GM21381 (cell line): ENCODE measurements around the gene TBK1.

Experiments used
- ATAC-seq: cut with Tn5 transposase; IDR thresholded peaks from one replicate; pipeline ENCODE4 v1.9.1; 2021; ENCODE audit warnings: mild to moderate bottlenecking, moderate library complexity; ENCODE audit not compliant: unreplicated experiment

Gene TBK1

DNA sequence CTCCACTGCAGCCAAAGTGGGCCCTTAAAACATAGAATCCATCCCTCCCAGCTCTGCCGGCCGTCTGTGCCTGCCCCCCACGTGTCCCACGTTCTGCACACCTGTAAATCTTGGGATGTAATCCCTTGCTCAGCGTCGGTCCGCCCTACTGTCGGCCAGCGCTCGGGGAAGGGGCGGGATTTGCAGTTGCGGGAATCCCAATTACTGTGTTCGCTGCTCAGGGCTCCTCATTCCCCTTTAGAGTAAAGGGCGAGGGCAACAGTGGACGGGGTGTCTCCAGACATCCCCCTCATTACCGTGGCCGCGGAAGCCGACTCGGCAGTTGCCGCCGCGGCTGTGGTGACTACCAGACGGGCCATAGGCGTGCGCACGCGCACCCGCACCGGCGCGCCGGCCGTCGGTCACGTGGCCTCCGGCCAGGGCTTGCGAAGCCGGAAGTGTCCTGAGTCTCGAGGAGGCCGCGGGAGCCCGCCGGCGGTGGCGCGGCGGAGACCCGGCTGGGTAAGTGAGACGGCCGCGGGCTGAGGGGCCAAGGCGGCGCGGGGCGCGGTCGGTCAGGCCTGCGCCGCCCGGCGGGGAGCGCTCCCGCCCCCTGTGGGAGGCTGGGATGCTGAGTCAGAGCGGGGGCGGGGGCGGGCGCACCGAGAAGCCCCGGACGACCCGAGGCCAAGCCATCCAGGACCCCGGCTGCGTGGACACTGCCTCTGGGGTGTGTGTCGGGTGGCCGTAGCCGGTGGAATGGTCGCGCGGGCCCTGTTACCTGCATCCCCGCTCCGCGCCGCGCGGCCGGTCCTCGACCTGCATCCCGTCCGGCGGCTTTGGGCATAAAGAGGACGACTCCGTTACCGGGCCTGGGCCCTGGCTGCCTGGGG, at the start of gene TBK1:
TSS of gene TBK1 (plus strand) at position 434 of the 872 bp plus-strand sequence. CDS start 3,751 bp downstream, outside the sequence.
- ATAC-seq: peak; percentile 92

DNA sequence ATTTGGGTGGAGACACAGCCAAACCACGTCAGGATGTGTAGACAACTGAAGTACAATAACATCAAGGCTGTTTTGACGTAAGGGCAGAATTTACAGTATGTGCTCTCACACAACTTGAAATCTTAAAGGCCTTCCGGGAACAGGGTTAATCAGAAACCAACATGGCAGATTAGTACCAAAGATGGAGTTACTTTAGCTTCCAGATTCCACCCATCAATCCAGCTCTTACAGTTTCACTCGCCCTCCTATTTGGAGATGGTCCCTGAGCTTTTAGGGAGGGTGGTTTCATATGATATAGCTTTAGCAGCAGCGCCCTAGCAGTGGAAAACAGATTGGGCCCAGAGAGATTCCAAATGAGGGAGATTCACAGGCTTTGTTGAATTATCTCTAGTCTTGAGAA, 49.7 kb upstream of the TBK1 start:
- ATAC-seq: no peak

DNA sequence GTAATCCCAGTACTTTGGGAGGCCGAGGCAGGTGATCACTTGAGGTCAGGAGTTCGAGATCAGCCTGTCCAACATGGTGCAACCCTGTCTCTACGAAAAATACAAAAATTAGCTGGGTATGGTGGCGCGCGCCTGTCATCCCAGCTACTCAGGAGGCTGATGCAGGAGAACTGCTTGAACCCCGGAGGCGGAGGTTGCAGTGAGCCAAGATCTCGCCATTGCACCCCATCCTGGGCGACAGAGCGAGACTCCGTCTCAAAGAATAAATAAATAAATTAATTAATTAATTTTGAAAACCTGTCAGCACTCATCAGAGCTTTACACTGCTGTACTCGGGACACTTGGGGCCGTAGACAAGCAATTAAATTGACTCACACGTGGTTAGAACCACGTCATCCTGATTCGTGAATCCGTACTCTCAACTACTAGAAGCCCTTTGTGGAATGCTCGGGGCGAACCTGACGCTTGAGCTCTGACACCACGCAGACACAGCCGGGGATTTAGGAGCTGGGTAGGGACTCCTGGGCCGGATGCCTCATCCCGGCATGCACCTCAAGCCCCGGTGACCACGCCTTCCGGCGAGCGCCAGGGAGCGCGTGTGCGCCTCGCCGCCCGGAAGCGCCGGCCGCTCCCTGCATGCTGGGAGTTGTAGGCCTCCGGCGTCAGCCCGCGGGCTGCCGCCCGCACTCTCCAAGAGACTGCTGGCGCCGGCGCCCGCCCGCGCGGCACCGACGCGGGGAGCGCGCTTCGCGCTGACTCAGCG, 48.0 kb upstream of the TBK1 start, which contains the start of gene XPOT:
TSS of gene XPOT (plus strand) at position 686 of the 763 bp plus-strand sequence. CDS start 5,644 bp downstream, outside the sequence.
- peak; percentile 98 for ATAC-seq

DNA sequence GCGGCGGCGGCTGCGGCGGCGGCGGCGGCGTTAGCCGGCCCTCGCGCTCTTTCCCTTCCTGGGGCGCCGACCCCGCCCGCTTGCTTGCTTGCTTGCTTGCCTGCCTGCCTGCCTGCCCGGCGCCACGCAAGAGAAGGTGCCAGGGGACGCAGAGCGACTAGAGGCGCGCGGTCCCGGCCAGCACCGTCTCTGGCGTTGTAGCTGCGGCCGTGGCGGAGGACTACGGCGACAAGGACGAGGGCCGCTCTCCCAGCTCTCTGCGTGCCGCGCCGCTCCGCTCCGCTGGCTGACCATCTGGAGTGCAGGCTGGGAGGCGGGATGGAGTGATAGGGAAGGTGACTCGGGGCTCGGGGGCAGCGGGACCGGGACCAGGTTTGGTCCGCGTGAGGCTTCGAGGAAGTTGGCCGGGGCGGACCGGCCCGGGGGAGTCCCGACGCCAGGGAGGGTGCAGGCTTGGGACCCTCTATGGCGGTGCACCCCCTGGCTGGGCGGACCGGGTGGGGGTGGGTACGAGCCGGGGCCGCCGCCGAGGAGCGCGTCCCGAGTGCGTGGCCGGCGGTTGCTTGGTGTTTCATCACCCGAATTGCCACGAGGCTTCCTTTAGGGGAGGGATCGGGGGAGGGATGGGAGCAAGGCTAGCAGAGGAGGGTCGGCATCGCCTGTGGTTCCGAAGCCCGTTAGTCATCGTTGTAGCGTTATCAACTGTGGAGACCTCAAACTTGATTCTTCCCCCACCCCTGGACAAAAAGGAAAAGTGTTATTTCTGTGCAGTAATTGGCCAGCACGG, 47.3 kb upstream of the TBK1 start:
- ATAC-seq: peak; percentile 29

DNA sequence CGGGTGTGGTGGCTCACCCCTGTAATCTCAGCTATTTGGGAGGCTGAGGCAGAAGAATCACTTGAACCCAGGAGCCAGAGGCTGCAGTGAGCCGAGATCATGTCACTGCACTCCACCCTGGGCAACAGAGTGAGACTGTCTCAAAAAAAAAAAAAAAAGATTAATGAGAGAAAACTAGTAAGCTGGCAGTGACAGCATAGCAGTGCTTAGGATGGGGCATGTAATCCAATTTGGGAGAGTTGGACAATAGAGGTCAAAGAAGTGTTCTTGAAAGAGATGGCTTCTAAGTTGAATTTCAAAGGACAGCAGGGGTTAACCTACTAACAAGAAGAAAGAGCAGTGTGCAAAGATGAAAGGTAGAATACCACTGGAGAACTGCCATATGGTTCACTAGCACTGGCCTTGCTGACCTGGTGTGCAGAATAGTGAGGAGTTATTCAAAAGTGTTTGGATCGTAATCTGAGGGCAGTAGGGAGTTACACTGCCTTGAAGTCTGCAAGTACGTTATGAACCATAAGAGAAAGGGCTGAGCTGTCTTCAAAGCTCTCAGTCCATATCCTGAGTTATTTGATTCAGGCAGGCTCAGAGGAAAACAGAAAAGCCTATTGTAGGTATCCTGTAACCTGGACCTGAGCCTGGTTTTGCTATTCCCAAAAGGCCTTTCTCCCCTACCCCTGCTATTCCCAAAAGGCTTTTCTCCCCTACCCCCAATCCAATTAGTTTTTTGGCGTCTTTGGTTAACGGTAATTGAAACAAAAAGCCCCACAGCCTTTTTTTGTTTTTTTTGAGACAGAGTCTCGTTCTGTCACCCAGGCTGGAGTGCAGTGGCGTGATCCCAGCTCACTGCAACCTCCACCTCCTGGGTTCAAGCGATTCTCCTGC, 44.3 kb upstream of the TBK1 start:
- ATAC-seq: no peak

DNA sequence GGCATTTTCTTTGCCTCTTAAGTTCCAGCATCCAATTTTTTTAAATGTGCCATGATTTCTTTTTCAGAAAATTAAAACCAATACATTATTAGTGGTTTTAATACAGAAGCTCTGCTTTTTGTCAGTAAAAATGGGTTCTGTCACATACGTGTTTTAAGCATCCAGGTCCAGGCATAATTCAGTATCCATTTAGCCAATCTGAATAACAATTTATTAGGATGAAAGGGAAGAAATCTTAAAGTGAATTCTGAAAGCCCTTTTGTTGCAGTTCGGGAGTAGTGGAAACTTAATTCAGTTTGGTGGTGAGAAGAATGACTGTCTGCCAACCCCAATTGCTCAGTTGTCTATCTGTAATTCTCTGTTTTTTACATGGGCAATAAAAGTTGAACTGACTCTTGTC, 40.5 kb upstream of the TBK1 start:
- no peak for ATAC-seq

DNA sequence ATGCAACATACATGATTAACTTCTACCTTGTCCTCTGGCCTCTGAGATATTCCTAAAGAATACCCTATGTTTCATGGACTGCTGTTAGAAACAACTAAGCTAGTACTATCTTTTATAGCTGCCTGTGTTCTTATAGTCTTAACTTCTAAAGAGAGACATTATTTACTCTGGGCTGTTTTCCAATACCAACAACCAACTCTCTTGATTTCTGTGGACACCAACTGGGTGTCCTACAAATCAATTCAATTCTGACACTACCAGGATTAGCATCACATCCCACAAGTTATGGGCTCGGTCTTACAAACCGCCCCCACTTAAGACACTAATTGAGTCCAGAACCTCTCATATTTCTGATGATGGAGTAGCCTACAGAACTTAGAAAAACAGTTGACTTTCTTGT, 39.5 kb upstream of the TBK1 start:
- ATAC-seq: no peak

DNA sequence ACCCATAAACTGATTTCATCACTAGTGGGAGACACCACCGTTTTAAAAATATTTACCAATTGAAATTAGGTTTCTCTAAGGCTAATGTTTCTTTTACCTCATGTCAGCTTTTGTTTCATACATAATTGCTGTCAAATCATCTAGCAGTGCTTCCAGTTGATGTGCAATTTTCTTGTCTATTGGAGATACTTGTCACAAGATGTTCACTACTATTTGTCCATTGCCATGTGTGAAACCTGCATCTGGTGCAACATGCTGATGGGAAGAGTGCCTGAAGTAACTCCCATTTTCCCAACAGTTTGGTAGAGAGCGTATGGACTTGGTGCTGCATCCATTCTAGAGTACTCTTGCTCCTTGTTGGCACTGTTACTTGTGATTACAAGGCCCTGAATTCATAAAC, 38.0 kb upstream of the TBK1 start:
- no peak for ATAC-seq

DNA sequence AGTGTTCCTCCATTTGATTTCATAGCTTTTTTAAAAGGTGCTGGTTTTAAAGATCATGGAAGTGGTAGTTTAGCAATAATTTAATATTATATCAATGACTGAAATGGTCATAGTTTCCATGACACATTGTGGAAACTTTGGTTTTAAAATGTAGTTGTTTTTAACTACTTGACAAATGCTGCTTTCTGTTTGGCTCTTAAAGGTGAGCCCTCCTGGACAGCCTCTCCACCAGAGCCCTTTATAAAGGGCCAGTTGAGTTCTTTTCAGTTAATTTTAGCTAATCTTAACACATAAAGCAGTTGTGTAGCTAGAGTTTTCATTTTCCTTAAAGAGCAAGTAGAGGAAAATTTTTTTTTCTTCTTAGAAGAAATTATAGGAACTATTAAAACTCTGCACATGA, 33.7 kb upstream of the TBK1 start:
- ATAC-seq: no peak

DNA sequence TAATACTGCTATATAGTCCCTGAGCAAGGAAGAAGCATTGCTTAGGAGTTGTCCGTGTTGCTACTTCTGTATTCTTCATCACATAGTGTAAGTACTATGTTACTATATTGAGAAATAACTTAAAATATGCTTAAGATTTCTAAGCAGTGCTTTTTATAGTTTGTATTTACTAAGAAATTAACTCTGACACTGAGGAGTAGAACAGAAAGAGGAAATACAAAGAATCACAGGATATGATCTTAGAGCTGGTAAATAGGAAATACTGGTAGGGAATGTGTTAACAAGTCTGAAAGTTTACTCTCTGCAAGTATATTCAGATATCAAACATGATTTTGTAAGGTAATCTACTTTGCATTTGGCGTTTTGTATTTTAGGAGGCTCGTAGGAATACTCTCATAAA, 32.2 kb upstream of the TBK1 start:
- no peak for ATAC-seq

DNA sequence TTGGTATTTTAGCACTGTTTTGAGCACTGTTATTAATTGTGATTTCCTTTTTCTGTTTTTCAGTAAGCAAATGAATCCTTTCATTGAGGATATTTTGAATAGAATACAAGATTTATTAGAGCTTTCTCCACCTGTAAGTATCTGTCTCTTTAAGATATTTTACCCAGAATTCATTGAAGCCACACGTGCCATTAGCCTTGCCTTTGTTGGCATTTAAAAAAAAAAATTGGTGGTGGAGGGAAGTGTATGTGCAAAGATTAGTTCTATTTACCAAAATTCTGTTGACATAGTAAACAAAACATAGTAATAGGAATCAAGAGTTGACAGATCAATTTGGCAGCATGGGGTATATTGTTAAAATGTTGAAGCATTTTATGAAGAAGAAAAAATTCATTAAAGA, 23.9 kb upstream of the TBK1 start:
- ATAC-seq: no peak

DNA sequence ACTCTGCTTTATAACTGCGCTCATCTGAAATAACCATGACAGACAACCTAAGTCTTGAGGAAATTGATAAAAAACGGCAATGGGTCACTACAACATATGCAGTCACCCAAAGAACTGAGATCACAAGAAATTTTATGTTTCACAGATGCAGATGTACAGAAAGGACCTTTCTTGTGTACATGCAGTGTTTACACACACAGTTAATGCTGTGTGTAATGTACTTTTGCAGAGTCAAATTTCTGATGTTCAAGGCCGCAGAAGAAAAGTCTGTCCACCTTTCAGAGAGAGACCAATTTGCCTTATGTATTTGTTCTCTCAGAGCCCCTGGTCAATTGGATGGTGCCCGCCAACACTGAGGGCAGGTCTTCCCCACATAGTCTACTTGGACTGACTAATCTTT, 23.0 kb upstream of the TBK1 start:
- no peak for ATAC-seq

DNA sequence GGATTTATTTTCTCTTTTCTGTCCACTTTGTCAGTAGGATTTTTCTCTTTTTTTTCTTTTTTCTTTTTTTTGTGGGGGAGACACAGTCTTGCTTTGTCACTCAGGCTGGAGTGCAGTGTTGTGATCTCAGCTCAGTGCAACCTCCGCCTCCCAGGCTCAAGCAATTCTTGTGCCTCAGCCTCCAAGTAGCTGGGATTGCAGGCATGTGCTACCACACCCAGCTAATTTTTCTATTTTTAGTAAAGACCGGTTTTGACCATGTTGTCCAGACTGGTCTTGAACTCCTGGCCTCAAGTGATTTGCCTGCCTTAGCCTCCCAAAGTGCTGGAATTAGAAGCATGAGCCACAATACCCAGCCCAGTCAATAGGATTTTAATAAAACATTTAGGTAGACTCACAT, 21.0 kb upstream of the TBK1 start:
- no peak for ATAC-seq

DNA sequence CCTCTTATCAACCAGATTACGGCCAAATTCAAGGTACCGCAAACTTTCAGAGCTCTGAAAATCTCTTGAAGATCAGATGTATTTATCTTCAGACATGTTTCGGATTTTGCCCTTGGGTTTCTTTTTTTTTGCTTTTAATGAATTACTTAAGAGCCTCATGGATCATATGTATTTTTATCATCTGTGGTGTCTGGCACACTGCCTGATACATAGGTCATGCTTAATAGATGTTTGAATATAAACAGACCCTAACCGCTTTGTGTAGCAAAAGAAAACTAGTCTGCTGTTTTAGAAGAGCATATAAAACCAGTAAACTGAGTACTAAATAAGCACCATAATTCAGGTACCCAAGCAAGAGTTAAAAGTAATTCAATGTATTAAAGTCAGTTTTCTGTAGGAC, 20.1 kb upstream of the TBK1 start:
- ATAC-seq: no peak

DNA sequence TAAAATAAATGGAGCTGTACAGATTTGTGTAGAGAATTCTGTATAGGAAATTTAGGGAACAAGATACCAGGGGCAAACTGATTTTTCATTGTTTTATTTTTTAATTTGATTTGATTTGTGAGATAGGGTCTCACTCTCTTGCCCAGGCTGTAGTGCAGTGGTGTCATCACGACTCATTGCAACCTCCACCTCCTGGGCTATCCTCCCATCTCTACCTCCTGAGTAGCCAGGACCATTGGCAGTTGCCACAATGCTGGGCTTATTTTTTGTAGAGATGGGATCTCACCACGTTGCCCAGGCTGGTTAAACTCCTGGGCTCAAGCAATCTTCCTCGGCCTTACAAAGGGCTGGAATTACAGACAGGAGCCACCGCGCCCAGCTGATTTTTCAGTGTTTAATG, 18.0 kb upstream of the TBK1 start:
- ATAC-seq: no peak

DNA sequence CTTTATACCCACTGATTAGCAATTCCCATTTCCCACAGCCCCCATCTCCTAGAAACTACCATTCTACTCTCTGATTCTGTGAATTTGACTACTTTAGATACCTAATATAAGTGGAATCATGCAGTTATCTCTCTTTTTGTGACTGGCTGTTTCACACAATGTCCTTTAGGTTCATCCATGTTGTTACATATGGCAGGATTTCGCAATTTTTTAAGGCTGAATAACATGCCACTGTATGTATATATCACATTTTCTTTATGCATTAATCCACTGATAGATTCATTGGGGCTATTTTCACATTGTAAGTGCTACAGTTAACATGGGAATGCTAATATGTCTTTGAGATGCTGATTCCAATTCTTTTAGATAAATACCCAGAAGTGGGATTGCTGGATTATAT, 11.8 kb upstream of the TBK1 start:
- no peak for ATAC-seq

DNA sequence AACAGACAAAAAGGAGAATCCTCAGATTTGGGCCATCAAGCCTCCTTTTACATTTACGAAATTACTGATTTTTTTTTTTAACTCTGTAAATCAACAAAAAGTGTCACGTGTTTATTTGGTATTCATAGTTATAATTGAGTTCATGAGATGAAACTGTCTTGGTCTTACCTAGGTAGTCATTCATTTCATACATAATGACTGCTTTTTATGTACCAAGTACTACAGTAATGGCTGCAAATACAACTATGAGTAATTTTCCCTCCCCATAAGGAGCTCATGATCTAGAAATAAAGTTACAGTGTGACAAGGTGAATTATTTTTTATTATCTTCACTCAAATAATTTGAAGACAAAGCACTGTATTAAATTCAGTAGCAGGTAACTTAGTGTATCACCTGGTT, 6.4 kb upstream of the TBK1 start:
- ATAC-seq: no peak

DNA sequence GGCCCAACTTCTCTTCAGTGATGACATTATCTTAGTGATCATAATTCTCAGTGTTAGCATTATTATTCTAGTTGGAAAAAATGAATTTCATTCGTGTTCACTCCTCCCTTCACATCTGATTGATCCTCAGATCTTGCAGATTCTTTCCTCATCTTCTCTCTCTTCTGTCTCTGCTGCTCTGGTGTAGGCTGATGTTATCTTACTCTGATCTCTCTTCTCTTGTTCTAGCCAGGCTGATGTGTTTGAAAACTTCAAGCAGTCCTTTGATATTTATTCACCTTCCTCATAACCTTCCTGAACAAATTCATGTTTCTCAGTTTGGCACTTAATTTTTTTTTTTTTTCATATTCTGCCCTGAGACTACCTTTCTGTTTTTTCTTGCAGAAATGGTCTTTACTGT, 5.6 kb upstream of the TBK1 start:
- ATAC-seq: no peak

DNA sequence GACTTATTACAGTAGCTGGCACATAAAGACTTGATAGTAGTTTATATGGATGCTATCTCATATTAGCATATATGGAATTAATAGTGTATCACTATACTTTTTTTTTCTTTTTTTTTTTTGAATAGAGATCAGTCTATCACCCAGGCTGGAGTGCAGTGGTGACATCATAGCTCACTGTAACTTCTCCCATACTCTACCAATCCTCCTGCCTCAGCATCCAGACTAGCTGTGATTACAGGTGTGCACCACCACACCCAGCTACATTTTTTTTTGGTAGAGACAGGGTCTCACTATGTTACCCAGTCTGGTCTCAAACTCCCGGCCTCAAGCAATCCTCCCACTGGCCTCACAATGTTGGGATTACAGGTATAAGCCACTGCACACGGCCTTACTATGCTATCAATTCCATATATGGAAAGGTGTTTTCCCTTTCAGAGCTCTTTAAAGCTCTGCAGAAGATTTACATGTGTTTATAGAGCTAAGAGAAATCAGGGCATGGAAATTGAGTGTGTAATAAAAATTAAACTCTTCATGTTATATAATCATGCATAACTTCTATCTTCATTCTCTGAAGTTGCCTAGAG, 1.8 kb upstream of the TBK1 start:
- no peak for ATAC-seq
